GM06990 (cell line): ENCODE measurements around the gene PPP2R2C.

Experiments
- DNase-seq: peaks from one replicate; pipeline ENCODE4 v3.0.0-alpha.2; 2011; ENCODE audit not compliant: insufficient read length; ENCODE audit errors: extremely low read depth
- H3K27me3 ChIP-seq: replicated peaks from 2 replicates; pipeline ENCODE4 v1.6.0; 2011; ENCODE audit warnings: low read length; ENCODE audit not compliant: control insufficient read depth, insufficient read depth
- H3K36me3 ChIP-seq: 2 replicates; pipeline ENCODE4 v1.5.1; 2011; ENCODE audit warnings: low read length; ENCODE audit not compliant: control insufficient read depth, insufficient read depth
- H3K4me3 ChIP-seq: replicated peaks from 2 replicates; pipeline ENCODE4 v1.5.1; 2011; ENCODE audit warnings: low read depth, mild to moderate bottlenecking, control low read depth, low read length
- TF ChIP-seq, protein P1 (sequence below): IDR thresholded peaks from 2 replicates; pipeline ENCODE4 v1.5.1; 2011; ENCODE audit warnings: low read length, control low read depth, mild to moderate bottlenecking, inconsistent platforms; ENCODE audit not compliant: insufficient read depth, poor library complexity, severe bottlenecking

PPP2R2C gene

DNA sequence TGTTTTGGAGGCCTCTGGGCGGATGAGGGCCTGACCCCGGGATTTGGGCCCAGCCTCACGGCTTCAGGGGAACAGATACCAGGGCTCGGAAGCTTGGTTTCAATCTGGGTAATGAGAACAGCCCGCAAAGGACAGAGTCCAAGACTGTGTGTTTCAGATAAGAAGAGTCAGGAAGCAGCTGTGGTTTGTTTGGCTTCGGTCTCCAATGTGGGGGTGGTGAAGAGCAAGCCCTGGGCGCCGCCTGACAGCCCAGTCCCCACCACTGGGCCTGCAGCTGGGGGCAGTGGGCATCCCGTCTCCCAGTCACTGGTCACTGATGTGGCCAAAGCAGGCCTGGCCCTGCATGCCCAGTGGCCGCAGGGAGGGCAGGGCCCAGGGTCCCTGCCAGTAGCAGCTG is 193.6 kb downstream of the PPP2R2C start:
- peak; percentile 63 for DNase-seq
- peaks cover 2% of the 10 kb centered on the region for H3K36me3 ChIP-seq
- H3K27me3 ChIP-seq: no peaks in the 10 kb centered on the region
- H3K4me3 ChIP-seq: no peak overlapping the region
- TF ChIP-seq, protein P1, sequence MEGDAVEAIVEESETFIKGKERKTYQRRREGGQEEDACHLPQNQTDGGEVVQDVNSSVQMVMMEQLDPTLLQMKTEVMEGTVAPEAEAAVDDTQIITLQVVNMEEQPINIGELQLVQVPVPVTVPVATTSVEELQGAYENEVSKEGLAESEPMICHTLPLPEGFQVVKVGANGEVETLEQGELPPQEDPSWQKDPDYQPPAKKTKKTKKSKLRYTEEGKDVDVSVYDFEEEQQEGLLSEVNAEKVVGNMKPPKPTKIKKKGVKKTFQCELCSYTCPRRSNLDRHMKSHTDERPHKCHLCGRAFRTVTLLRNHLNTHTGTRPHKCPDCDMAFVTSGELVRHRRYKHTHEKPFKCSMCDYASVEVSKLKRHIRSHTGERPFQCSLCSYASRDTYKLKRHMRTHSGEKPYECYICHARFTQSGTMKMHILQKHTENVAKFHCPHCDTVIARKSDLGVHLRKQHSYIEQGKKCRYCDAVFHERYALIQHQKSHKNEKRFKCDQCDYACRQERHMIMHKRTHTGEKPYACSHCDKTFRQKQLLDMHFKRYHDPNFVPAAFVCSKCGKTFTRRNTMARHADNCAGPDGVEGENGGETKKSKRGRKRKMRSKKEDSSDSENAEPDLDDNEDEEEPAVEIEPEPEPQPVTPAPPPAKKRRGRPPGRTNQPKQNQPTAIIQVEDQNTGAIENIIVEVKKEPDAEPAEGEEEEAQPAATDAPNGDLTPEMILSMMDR: no peak

DNA sequence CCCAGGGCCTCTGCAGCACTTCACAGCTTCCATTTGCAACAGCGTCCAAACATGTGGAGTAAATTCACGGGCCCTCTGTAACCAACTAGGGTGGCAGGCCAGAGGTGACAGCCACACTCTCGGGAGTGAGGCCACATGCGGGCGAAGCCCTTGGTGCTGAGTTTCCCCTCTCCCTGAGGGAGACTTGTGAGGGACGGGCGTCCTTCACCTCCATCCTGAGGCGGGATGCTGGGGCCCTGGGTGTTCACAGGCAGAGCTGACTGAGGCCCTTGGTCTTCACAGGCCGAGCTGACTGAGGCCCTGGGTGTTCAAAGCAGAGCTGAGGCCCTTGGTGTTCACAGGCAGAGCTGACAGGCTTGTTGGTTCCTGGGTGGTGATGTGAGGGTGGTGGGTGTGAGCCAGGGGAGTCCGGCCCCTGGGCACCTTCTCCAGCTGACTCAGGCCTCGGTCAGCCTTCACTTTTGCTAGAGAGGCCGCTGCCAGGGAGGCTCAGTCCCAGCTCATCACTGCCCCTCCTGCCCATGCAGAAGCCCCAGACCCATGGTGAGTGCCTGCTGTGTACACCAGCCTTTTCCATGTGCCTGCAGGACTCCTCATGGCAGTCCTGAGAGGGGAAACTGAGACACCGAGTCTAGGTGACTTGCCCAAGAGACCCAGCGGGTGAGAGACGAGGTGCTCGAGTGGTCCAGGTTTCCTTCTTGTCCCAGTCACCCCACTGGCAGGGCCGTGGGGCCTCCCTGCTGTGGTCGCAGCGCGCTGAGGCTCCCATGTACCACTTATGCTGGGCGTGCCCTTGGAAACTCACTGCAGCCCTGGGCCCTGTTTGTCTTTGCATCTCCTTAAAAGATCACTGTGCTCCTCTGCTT is 194.2 kb downstream of the PPP2R2C start:
- no peak for DNase-seq
- H3K27me3 ChIP-seq: no peaks in the 10 kb centered on the region
- TF ChIP-seq, protein P1: no peak
- H3K36me3 ChIP-seq: peaks cover 2% of the 10 kb centered on the region
- H3K4me3 ChIP-seq: no peak overlapping the region

DNA sequence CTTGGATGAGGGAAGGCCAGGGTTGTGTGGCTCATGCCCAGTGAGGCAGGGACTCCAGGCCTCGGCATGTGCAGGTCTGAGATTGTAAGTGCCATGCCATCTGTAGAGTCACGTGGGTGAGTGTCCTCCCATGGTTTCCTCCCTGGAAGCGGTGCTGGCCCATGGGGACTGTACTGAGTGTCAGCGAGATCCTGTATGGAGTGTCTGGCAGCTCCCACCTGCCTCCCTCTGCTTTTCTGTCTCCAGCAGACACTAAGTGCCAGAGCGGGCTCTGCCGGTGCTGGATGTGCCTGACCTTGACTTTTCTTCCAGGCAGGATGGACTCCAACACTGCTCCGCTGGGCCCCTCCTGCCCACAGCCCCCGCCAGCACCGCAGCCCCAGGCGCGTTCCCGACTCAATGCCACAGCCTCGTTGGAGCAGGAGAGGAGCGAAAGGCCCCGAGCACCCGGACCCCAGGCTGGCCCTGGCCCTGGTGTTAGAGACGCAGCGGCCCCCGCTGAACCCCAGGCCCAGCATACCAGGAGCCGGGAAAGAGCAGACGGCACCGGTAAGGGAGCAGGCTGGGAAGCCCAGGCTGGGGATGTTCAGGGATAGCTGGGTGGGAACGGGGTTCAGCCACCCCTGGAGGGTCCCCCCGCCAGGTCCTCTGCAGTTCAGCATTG is 195.1 kb downstream of the PPP2R2C start:
- H3K4me3 ChIP-seq: no peak overlapping the region
- TF ChIP-seq, protein P1: no peak
- H3K27me3 ChIP-seq: no peaks in the 10 kb centered on the region

DNA sequence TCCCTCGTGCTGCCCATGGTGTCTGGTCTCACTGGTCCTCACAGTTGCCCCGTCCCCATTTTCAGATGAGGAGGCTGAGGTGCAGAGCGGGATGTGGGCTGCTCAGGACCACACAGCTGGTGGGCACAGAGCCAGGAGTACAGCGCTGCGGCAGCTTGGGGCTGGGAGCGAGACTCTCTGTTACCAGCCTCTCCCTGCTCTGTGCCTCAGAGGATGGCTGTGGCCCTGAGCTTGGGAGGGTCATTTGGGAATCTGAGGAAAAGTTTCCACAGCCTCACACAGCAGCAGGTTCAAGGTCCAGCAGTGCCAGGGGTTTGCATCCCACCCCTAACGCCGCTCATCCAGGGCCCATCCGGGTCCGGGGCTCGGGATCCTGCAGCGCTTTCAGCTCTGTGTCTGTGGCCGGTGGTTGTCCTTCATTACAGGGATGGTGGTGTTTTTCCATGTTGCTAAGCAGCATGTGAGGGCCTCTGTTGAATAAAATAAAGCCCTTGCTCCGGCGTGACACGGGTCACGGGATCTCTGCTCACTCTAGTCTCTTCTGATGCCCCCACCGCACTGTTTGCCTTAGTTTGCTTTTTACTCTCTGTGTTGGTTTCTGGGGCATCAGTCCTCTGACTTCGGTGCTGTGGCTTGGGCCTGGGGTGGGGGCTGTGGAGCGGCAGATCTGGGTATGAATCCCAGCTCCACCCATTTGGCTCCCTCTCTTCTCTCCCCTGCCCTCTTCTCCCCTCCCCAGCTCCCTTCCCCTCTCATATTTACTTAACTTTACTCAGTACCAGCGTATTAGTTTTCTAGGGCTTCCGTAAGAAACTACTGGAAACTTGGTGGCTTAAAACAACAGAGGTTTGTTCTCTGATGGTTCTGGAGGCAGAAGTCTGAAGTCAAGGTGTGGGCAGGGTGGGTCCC is 196.3 kb downstream of the PPP2R2C start:
- no peak for DNase-seq
- Histone ChIP-seq H3K27me3 (no peaks in the 10 kb centered on the region), H3K36me3 (no peaks in the 10 kb centered on the region; the same call in none of the 2 replicates), H3K4me3 (no peak overlapping the region)
- TF ChIP-seq, protein P1: no peak

More for the DNA sequence above, 195.1 kb downstream of the PPP2R2C start:
- DNase-seq: no peak
- peaks cover 2% of the 10 kb centered on the region for H3K36me3 ChIP-seq

DNA sequence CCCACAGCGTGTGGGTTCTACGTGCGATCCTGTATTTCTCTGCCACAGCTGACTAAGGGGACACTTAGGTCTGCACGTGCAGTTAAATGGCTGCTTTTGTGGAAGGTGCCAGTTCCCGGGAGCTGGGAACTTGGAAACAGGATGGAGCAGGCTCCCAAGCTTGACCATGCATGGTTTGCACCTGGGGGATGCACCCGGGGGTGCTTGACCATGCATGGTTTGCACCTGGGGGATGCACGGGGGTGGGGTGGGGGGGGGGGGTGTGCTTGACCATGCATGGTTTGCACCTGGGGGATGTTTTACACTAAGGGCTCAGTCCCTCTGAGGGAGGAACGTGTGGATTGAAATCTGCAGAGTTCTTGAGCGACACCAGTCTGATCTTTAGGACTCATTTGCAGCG is 197.1 kb downstream of the PPP2R2C start:
- no peaks in the 10 kb centered on the region; the same call in 1 of the 2 replicates for H3K27me3 ChIP-seq
- TF ChIP-seq, protein P1: no peak
- H3K36me3 ChIP-seq: no peaks in the 10 kb centered on the region; the same call in none of the 2 replicates
- no peak for DNase-seq
- H3K4me3 ChIP-seq: no peak overlapping the region
